CD4-positive, alpha-beta T cell treated with Interleukin-17A for 1 hour (primary cell): ENCODE measurements around the gene ELOVL5.
A peak's percentile ranks its signal among the peaks of the same experiment; 100 is the strongest.
"Not testable (repeated sequence)": the region's sequence is repeated elsewhere in the genome, so short reads cannot be mapped to it uniquely, and the experiment has no call there.

Source experiments
- DNase-seq: peaks from one replicate; pipeline ENCODE4 v3.0.0-alpha.2; 2020

The ELOVL5 gene

GRCh38 chr6:53359095-53359842, 10.5 kb upstream of the ELOVL5 start:
- DNase-seq, result peak; percentile 94

GRCh38 chr6:53358440-53359094, 9.8 kb upstream of the ELOVL5 start:
- DNase-seq, result no peak

- no peak for DNase-seq
Observed at GRCh38 chr6:53357576-53358360, 9.0 kb upstream of the ELOVL5 start.

GRCh38 chr6:53353624-53354023, 4.9 kb upstream of the ELOVL5 start:
- DNase-seq, result no peak

GRCh38 chr6:53352360-53352759, 3.6 kb upstream of the ELOVL5 start:
- no peak for DNase-seq

- DNase-seq, result no peak
Observed at GRCh38 chr6:53349209-53349693, 501 bp upstream of the ELOVL5 start.

- peak; percentile 57 for DNase-seq
Observed at GRCh38 chr6:53347921-53348370, 804 bp downstream of the ELOVL5 start.

GRCh38 chr6:53347250-53347920, 1.4 kb downstream of the ELOVL5 start:
- DNase-seq, result peak; percentile 58

GRCh38 chr6:53346049-53346448, 2.7 kb downstream of the ELOVL5 start:
- DNase-seq, result not testable (repeated sequence)

- DNase-seq, result peak; percentile 47
Observed at GRCh38 chr6:53344969-53345368, 3.8 kb downstream of the ELOVL5 start.

- no peak for DNase-seq
Observed at GRCh38 chr6:53343092-53343491, 5.7 kb downstream of the ELOVL5 start.

- no peak for DNase-seq
Observed at GRCh38 chr6:53342217-53342616, 6.5 kb downstream of the ELOVL5 start.

GRCh38 chr6:53340536-53340935, 8.2 kb downstream of the ELOVL5 start:
- DNase-seq, result no peak

GRCh38 chr6:53339424-53339823, 9.3 kb downstream of the ELOVL5 start:
- DNase-seq, result no peak

- DNase-seq, result no peak
Observed at GRCh38 chr6:53338304-53338703, 10.4 kb downstream of the ELOVL5 start.

GRCh38 chr6:53336070-53336469, 12.7 kb downstream of the ELOVL5 start:
- no peak for DNase-seq

- peak; percentile 91 for DNase-seq
Observed at GRCh38 chr6:53335224-53335994, 13.3 kb downstream of the ELOVL5 start.

- DNase-seq, result no peak
Observed at GRCh38 chr6:53333439-53334408, 15.0 kb downstream of the ELOVL5 start.

- DNase-seq, result no peak
Observed at GRCh38 chr6:53331678-53332077, 17.1 kb downstream of the ELOVL5 start.

GRCh38 chr6:53330137-53330536, 18.6 kb downstream of the ELOVL5 start:
- DNase-seq, result no peak

- no peak for DNase-seq
Observed at GRCh38 chr6:53328375-53328774, 20.4 kb downstream of the ELOVL5 start.
